Gastrocnemius medialis (tissue), 4 donors: ENCODE results near the gene AGTRAP.

Experiments
- POLR2A ChIP-seq, 2 donors: fragments of 450-650 bp; IDR thresholded peaks; one replicate each; pipeline ENCODE4 v1.6.1; 2017; ENCODE audit warnings: antibody characterized with exemption in 2 of 2, mild to moderate bottlenecking in 2 of 2, moderate library complexity in 2 of 2
- TF ChIP-seq, protein P1 (sequence below), 5 experiments: fragments of 450-650 bp in 3 of 5; fragments of 200-600 bp in 2 of 5; sonication (generic) in 2 of 5; IDR thresholded peaks in 4 of 5; conservative IDR thresholded peaks in 1 of 5; 1 replicate in 4 of 5; 2 replicates in 1 of 5; pipeline ENCODE4 v1.5.1; 2016 to 2019; ENCODE audit warnings: antibody characterized with exemption in 5 of 5, mild to moderate bottlenecking in 3 of 5, moderate library complexity in 3 of 5

DNA sequence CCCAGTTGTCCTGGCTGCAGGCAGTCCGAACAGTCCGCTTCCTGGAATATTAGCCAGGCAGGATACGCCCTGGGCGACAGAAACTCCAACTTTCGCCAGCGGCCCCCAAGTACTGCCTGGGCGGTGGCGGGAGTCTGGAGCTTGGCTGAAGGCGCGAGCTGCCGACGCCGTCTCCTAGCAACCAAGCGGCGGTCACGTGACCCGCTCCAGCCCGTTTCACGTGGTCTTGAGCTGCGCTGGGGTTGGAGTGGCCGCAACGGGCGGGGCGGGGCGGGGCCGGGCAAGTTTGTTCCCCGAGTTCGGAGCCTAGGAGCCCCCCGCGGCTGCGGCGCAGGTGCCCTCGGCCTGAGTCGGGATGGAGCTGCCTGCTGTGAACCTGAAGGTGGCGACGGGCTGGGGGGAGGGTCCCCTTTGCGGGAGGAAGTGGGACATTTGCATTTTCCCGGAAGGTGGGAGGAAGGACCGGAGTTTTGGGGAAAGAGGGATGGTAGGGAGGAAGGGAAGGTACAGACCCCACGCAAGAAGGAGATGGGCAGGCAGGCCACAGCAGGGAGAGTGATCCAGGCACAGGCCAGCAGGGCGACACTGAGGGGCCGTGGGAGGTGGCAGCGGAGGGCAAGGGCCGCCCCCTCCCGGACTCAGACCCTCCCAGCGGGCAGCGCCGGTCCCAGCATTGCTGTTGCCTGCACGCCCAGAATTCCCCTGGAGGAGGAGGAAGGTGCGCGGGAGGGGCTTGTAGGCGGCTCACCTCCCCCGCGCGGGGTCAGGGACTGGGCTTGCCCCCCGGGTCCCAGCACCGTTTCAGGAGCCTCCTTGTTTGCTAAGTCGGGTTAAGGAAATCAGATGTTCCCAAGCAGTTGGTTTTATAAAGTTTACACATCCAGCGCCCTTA is at the start of gene AGTRAP:
- TF ChIP-seq, protein P1, sequence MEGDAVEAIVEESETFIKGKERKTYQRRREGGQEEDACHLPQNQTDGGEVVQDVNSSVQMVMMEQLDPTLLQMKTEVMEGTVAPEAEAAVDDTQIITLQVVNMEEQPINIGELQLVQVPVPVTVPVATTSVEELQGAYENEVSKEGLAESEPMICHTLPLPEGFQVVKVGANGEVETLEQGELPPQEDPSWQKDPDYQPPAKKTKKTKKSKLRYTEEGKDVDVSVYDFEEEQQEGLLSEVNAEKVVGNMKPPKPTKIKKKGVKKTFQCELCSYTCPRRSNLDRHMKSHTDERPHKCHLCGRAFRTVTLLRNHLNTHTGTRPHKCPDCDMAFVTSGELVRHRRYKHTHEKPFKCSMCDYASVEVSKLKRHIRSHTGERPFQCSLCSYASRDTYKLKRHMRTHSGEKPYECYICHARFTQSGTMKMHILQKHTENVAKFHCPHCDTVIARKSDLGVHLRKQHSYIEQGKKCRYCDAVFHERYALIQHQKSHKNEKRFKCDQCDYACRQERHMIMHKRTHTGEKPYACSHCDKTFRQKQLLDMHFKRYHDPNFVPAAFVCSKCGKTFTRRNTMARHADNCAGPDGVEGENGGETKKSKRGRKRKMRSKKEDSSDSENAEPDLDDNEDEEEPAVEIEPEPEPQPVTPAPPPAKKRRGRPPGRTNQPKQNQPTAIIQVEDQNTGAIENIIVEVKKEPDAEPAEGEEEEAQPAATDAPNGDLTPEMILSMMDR (IDR thresholded peaks at IDR 0.05 in 4 of 5, conservative IDR thresholded peaks at IDR 0.05 in 1 of 5), result peak in 2 of 5 experiments; percentile 27
- peak; percentile 62 to 87 for TF ChIP-seq POLR2A (IDR thresholded peaks at IDR 0.05)
